GM19099 (cell line): ENCODE measurements around the gene OGFOD3.

Source experiments
- POLR2A ChIP-seq: IDR thresholded peaks from 3 replicates; pipeline ENCODE4 v1.6.1; 2011; ENCODE audit warnings: low read depth; ENCODE audit not compliant: insufficient read length; ENCODE audit errors: extremely low read depth

Gene OGFOD3

DNA sequence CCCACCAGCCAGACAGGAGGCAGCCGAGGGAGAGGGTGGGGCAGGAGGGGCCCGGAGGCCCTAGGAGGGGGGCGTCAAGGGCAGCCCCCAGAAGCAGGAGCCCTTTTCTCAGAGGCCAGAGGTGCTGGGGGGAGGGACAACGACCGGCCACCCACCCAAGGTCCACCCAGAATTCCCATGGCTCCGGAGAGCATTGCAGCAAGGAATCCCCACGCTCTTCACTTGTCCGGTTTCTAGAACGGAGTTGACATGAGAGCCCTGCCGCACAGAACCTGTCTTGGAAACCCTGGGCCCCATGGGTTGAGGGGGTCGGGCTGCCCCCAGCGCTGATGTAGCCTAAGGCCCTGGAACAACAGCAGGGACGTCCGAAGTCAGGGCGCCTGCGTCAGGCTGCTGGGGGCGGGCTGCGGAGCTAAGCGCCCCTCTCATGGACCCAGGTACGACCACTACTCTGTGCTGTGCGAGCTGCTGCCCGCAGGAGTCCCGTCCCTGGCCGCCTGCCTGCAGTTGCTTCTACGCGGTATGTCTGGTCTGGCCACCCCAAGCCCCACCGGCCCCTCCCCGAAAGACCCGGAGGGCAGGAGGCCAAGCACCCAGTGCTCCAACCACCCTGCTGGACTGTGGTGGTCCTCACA is 20.9 kb upstream of the OGFOD3 start:
- TF ChIP-seq POLR2A, result no peak

DNA sequence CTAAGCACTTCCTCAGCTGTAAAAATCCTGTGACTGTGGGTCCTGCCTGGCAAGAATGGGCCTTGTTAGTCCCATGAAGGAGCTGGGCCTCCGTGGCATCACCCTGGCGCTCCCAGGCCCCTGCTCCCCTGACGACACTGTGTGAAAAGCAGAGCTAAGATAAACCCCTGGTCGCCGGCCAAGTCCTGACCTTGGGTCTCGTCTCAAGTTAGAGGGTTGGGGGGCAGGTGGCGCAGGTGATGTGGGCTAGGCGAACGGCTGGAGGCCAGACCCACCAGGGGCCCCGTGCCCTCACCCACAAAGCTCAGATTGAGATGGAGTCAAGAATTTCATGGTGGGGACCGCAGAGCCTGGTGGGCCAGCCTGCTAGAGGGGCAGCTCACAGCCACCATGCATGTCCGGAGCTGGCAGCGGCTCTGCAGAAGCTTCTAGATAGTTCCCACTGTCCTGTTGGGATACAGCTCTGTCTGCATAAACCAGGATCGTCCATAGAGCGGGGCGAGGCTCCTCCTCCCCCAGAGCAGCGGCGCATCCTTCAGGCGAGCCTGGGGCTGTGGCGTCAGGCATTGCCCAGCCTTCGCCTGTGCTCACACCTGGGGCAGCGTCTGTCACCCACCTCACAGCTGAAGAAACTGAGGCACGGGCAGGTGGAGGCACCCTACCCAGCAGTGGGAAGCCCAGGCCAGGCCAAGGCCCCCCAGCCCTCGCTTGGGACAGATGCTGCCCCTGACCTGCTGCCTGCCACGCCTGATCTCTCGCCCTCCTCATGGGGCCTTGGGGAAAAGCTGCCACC is 20.2 kb upstream of the OGFOD3 start:
- TF ChIP-seq POLR2A, result no peak

DNA sequence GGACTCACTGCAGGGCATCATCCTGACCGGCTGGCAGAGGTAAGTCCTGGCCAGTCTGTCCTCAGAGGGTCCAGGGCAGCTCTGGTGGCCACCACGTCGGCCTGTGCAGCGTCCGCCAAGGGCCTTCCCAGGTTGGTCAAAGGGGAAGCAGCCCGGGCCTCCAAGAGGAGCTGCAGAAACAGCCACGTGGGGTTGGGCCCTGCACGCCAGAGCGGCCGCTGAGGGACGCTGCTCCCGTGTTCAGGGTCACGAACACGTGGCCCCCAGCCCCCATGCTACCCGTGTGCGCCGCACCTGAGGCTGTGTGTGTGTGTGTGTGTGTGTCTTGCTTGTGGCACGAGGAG is 18.9 kb upstream of the OGFOD3 start:
- TF ChIP-seq POLR2A, result no peak

DNA sequence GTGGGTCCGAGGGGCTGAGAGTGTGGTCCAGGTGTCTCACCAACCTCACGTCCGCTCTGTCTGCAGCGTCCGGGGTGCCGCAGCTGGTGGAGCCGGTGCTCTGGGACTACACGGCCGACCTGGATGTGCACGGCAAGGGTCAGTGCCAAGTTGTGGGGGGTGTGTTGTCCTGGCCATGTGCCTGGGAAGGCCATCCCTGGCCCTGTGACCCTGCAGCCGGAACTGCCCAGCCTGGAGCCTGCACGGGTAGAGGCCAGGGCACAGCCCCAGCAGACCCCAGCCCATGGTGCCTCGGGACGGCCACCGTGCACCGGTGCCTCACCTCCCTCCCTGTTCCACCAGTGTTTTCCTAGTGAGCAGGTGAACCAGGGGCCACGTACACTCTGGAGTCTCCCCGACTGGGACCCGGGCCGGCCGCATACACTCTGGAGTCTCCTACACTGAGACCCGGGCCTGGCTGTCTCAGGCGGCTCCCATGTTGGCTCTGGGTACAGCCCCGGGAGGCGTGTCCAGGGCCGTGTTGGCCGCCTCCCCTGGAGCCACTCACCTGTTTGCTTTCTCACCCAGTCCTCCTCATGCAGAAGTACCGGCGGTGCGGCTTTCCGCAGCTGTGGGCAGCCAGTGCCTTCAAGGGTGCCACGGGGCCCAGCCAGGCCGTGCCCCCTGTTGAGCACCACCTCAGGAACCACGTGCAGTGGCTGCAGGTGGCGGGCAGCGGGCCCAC is 18.4 kb upstream of the OGFOD3 start:
- no peak for TF ChIP-seq POLR2A

DNA sequence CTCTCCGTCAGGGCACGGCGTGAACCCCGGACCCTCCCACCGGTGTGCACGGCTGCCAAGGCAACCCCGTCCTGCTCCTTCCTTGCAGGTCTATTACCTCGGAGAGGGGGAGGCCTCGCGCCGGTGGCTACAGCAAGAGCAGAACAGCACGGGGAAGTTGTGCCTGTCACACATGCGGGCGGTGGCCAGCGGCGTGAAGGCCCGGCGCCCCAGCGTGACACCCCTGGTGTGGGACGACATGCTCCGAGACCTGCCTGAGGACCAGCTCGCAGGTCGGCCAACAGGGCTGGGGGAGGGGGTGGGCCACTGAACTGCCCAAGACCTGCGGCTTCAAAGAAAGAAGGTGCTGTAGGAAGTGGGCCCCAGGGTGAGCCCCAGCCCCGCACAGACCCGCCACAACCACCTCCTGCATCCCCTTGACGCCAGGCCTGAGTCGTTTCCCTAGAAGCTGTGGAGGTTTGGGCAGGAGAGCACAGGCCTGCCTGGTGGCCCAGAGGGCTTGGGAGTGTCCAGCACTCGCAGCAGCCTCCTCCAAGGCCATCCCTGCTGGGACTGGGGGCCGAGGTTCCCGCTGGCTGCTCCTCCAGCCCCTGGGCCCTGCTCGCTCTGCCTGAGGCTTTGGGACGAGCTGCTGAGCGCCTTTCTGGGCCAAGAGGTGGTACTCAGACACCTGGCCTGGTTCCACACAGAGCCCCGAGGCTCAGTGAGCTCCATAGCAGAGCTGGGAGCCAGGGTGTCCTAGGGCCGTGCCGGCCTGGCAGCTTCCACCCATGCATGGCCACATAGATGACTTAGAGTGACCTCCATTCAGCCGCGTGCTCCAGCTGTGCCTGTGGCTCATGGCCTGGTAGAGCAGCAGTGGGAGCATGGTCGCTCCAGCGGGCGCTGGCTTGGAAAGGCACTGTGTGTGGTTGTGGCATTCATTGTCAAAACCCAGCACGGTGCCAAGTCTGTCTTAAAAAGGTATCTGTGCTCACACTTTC is 17.5 kb upstream of the OGFOD3 start:
- no peak for TF ChIP-seq POLR2A

DNA sequence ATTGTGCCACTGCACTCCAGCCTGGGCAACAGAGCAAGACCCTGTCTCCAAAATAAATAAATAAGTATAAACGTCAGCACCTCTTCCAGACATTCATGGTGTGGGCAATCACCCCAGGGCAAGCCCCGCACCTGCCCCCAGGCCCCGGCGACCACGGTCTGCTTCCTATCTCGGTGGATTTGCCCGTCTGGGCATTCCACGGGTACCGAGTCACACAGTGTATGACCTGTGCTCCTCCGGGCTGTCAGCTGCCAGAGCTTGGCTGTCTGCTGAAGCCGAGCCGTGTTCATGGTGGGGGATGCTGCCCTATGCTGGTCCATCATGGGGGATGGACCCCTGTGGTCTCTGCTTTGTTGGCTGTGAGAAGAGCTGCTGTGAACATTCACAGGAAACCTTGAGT is 16.7 kb upstream of the OGFOD3 start:
- TF ChIP-seq POLR2A, result no peak

DNA sequence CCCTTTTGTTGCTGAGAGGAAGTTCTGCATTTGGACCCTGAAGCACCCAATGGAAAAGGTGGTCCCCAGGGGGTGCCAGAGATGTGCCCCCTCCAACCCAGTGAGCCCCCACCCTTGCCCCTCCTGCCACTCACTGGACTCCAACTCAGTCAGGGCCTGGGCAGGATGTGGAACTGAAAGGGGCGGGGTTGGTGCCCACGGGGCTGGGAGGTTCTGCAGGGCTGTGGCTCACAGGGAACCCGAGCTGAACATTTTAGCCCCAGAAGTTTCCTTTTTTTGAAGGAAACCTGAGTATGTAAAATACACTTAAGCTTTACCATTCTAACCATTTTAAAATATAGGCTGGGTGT is 15.8 kb upstream of the OGFOD3 start:
- TF ChIP-seq POLR2A, result no peak

DNA sequence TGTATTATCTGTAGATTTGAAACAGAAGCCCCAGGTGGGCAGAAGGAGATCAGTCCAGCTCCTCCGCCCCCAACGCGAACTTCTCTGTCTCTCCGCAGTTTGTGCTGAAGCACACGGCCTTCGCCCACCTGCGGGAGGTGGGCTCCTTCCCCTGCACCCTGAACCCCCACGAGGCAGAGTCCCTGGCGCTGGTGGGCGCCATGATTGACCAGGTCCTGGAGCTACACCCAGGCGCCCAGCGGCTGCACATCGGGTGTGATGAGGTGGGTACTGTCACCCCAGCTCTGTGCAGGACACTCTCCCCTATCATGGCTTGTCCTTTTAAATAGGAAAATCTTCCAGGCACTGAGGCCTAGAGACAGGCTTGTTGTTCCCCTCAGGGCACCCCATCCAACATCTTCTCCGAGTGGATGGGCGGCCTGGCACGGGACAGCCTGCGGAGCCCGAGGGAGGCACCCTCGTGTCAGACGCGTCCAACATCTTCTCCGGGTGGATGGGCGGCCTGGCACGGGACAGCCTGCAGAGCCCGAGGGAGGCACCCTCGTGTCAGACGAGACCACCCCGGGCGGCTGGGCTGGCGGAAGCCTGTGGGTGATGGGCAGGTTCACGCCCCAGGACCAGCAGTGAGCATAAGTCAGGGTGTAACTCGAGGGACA is 15.3 kb upstream of the OGFOD3 start:
- no peak for TF ChIP-seq POLR2A

DNA sequence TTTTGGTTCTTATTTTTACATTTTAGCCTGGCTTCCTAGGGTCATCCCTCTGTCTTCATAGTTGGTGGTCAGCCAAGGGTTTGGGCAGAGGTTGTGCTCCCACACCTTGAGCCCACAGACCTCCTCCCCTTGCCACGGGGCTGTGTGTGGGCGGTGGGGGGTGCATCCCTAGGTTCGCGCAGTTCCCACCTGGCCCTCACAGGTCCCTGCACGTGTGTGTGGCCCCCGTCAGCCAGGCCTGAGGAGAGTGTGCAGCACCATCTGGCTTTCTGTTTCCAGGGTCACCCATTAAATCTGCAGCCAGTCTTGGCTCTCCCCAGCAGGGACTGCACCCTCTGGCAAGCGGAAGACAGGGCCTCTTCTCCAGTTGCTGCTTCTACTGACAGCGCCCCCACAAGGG is 13.6 kb upstream of the OGFOD3 start:
- no peak for TF ChIP-seq POLR2A

DNA sequence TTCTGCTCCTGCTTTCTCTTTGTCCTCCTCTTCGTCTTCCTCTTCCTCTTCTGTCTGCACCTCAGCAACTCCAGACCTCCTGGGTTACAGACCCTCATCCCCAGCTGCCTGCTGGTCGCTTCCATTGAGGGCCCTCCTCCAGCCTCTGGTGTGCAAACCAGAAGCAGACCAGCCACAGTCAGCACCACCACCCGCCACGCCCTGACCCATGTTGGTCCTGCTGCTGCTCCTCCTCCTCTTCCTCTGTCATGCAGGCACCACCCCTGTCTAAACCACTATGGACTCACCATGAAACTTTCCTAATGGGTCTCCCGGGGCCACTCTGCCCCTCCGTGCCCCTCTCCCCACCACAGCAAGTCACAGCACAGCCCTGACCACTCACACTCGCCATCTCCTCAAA is 11.4 kb upstream of the OGFOD3 start:
- no peak for TF ChIP-seq POLR2A

DNA sequence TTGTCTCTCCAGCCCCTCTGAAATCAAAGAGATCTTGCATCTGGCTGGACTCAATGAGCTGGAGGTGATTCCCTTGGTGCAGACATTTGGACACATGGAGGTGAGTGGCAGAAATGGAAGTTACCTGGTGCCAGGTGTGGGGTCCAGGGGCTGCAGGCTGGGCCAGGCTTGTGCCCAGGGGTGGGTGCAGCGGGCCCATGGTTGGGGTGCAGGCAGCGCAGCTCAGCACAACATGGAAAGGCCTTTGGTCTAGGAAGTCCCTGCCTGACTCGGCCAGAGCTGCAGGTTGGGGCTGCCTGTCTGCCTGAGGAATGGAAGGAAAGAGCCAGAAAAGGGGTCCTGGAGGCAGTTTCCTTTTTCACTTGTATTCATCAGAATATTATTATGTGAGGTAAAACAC is 10.2 kb upstream of the OGFOD3 start:
- TF ChIP-seq POLR2A, result no peak

DNA sequence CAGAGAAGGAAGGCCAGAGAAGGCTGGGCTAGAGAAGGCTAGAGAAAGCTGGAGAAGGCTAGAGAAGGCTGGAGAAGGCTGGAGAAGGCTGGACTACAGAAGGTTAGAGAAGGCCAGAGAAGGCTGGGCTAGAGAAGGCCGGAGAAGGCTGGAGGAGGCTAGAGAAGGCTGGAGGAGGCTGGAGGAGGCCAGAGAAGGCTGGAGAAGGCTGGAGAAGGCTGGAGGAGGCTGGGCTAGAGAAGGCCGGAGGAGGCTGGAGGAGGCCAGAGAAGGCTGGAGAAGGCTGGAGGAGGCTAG is 6.4 kb upstream of the OGFOD3 start:
- TF ChIP-seq POLR2A, result no peak

DNA sequence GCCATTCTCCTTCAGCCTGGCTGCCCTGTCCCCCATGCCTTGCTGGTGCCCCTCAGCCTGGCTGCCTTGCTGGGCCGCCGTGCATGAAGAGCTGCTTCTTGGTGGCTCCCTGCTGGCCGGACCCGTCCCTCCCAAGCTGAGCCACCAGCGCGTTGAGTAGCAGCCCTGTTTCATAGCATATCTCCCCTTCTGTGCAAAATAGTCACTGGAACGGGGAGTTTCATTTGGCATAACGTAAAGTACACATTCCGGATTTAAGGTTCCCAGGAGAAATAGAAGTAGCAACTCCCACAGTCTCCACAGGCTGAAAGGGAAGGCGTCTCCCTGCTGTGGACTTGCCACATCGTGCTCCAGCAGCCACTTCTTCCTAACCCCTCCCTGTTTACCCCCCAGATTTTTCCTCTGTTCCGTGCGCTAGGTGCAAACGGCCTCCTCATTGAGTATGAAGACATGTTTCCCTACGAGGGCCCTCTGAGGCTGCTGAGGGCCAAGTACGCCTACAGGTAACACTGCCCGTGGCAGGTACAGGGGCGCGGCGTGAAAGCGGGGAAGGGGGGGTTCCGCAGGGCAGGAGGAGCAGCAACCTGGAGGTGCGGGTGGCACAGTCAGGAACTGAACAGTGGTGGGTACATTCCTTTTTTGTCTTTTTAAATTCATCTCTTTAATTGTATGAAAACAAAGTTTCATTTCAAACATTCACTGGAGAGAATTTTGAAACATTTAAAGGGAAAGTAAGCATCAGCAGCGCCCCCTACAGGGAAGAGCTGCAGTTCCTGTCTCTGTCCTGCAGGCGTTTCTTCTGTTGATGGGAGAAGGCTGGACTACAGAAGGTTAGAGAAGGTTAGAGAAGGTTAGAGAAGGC is 5.8 kb upstream of the OGFOD3 start:
- TF ChIP-seq POLR2A, result no peak

DNA sequence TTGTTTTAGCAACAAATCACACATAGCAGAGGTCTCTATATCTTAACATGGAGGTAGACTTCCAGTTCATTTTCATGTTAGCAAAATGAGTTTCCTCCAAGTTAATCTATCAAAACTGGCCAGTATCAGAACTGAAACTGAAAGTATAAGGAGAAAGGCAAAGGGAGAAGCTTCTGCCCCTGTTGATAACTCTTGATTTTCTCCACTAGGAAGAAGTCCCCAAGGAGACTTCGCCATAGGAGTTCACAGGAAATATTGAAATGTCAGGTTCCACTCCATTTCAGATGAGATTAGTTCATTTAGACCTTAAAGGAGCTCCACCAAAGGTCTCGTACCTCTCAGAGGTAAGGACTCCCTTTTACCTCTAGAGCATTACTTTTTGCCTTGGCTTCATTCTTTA is 1.2 kb upstream of the OGFOD3 start:
- TF ChIP-seq POLR2A, result no peak
